ENCODE results near the gene CCDC190.

DNA sequence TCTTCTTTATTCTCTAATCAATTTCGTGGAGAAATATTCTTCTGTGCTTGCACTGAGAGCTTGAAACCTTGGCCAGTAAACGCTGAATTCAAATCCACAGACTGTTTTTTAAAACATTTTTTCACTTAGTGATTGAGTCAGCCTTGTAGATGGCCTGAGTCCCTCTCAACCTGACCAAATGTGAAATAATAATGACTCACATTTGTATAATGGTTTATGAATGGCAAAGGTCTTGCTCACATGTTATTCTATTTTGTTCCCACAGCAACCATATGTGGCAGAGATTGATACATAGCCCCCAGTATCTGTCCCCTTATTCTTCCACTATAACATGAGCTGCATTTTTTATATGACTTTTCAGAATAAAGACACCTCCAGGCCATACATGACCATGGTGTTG is 47.8 kb upstream of the CCDC190 start:
- TF ChIP-seq, protein P1, sequence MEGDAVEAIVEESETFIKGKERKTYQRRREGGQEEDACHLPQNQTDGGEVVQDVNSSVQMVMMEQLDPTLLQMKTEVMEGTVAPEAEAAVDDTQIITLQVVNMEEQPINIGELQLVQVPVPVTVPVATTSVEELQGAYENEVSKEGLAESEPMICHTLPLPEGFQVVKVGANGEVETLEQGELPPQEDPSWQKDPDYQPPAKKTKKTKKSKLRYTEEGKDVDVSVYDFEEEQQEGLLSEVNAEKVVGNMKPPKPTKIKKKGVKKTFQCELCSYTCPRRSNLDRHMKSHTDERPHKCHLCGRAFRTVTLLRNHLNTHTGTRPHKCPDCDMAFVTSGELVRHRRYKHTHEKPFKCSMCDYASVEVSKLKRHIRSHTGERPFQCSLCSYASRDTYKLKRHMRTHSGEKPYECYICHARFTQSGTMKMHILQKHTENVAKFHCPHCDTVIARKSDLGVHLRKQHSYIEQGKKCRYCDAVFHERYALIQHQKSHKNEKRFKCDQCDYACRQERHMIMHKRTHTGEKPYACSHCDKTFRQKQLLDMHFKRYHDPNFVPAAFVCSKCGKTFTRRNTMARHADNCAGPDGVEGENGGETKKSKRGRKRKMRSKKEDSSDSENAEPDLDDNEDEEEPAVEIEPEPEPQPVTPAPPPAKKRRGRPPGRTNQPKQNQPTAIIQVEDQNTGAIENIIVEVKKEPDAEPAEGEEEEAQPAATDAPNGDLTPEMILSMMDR (IDR thresholded peaks at IDR 0.05; ENCODE audit: poor library complexity), result no peak
- TF ChIP-seq EZH2 (IDR thresholded peaks at IDR 0.05; ENCODE audit: borderline replicate concordance) (no peak), EZH2phosphoT487 (IDR thresholded peaks at IDR 0.05; ENCODE audit: low read depth, severe bottlenecking, unreplicated experiment) (no peak)
